A204.1 (cell line): Measurements from ENCODE around the gene POLK.
"Not testable (repeated sequence)": the region's sequence is repeated elsewhere in the genome, so short reads cannot be mapped to it uniquely, and the experiment has no call there.

Experiments used
- FAIRE-seq: peaks from 2 replicates; lab custom pipeline; 2012; peaks lifted over from hg19 to GRCh38; lab: Jason Lieb, UNC

The POLK gene

DNA sequence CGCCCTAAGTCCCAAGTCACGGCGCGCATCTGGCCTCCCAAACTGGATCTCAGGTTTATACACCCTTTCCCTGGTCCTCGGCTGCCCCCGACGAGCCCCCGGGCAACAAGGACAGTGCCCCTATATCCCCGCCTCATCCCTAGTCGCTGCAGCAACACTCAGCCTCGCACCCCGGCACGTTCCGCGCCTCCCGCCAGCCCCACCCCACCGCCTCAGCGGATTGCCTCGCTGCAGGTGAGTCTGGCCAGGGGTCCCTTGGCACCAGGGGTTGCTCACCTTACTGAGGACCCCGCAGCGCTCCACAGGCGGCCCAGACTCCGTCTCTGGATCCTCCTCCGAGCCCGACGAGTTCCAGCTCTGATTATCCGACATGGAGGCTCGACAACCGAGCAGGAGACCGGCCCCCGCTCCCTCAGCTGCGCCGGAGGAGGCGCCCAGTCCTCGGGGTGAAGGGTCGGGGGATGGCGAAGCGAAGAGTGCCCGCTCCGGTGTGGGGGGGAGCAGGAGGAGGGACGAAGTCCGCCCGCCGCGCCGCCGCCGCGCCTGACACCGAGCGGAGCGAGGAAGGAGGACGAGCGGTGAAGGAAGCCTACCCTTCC is 756 bp upstream of the POLK start:
- no peak for FAIRE-seq

DNA sequence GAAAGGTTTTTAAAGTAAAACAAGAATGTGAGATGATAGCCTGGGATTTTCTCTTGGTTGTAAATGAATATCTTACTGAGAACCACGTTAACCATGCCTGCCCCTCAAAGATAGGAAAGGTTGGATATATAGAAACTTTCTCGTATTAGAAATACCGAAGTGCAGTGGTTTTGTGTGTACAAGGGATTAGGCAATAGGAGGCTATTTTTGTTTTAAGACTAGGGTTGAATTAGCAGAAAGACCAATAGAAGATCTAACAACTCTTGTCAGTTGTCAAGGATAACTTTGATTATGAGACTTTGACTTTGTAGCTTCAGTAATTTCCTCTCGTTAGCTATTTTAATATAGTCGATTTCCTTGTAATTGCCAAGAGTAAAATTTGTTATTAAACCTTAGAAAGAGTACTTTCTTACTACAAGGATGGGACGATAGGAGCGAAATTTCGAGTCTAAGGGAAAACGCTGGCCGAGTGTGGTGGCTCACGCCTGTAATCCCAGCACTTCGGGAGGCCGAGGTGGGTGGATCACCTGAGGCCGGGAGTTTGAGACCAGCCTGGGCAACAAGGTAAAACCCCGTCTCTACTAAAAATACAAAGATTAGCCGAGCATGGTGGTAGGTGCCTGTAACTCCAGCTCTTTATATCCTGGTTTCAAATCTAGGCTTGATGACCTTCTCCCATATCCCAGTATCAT is 838 bp downstream of the POLK start:
- FAIRE-seq = no peak

DNA sequence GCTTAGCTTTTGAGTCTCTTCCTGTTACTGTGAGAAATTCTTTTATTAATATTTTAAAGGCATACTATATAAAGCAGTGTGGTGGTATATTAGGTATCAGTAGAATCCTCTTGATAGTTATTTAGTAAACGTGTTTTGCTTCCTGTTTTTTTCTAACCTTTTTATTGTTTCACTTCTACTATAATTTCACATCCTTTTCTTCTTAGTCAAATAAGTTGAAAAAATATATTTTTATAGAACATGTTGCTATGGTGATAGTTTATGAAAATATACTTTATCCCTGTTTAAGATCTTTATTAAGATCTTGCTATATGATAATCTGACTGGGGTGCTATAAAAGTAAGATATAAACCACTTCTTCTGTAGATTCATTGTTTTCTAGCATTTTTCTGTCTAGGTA is 2.1 kb downstream of the POLK start:
- peak; percentile 64 for FAIRE-seq

- no peak for FAIRE-seq
Observed at GRCh38 chr5:75514323-75514722, 2.6 kb downstream of the POLK start.

DNA sequence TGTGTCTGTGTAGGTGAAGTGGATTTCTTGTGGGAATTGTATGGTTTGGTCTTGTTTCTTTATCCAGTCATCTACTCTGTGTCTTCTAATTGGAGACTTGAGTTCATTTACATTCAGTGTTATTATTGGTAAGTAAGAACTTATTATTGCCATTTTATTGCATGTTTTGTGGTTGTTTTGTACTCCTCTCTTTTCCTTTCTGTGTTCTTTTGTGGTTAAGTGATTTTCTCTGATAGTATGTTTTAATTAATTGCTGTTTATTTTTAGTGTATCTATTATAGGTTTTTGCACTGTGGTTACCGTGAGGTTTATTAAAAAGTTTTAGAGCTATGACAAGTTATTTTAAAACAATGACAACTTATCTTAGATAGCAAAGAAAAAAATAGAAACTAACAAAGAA is 8.1 kb downstream of the POLK start:
- FAIRE-seq = no peak

DNA sequence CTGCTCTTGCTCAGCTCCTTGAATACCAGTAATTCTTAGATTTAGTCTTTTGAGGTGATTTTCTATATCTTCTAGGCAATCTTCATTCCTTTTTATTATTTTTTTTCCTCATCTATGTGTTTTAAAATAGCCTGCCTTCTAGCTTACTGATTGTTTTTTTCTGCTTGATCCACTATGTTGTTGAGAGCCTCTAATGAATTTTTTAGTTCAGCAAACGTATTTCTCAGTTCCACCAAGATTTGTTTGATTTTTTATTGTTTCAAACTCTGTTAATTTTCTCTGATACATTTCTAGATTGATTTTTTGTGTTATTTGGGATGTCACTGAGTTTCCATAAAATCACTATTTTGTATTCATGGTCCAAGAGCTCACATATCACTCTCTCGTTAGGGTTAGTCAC is 9.5 kb downstream of the POLK start:
- FAIRE-seq = no peak

- FAIRE-seq = no peak
Observed at GRCh38 chr5:75522025-75522424, 10.3 kb downstream of the POLK start.

DNA sequence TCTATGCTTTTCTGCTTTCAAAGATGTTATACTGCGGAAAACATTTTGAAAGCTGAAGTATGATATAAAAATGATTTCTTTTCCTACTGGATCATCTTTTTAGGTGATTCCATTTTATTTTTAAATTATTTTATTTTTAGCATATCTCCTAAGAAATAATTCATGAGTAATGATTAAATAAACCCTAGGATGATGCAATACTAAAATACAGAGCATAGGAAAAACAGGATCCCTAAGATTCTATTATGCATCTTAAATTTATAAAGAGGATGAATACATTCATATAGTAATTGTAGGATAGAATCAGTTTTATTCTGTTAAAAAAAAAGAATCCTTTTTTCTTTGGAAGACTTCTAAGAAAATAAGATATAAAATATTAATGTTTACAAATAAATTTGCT is 10.9 kb downstream of the POLK start:
- FAIRE-seq = peak; percentile 32

DNA sequence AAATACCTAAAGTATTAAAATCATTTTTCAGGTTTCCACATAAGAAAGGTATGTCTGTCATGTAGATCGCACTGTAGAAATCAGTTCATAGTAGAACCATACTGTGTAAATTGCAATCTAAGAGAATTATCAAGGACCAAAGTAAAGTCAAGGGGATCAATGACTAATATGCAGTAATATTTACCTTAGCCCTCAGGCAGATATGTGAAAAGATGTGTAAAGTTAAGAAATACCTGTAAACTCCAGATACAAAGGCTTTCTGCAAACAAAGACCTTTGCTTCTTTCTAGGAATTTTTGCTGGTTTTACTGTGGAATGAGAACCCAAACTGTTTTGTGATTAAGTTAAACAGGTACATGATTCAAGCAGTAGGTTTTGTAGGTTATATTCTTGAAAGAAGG is 11.6 kb downstream of the POLK start:
- FAIRE-seq = no peak

- no peak for FAIRE-seq
Observed at GRCh38 chr5:75524071-75524470, 12.4 kb downstream of the POLK start.

DNA sequence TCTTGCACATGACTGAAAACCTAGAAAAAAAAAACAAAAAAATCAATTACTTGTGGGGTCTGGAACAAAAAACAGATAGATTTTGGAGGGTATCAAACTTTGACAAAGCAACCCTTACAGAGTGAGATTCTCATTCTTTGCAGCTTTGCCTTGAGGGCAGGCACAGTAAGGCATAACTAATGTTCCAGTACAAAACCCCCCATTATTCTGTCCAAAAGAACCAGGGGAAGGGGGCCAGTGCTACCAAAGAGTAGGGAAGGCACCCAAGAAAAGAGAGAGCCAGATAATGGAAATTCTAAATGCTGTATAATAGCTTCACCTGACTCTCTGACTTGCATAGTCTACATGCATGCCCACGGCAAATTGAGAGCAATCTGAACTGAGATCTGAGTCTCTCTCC is 12.9 kb downstream of the POLK start:
- FAIRE-seq = no peak

GRCh38 chr5:75525344-75525743 is 13.7 kb downstream of the POLK start:
- no peak for FAIRE-seq

DNA sequence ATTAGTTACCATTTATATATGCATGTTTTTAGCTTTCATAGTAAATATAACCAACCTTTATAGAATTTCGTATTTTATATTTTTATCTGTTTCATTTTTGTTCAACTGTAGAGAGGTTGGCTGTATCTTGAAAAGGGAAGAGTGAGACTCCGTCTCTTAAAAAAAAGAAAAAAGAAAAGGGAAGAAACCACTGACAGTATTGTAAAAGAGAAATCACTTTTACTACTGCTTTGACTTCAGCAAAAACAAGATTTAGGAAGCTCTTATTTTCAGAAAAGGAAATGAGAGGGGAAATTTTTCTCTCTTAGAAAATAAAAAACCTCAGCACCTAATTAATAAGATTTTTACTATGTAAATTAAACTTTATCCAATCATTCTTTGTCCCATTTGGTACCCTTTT is 14.4 kb downstream of the POLK start:
- FAIRE-seq = no peak

DNA sequence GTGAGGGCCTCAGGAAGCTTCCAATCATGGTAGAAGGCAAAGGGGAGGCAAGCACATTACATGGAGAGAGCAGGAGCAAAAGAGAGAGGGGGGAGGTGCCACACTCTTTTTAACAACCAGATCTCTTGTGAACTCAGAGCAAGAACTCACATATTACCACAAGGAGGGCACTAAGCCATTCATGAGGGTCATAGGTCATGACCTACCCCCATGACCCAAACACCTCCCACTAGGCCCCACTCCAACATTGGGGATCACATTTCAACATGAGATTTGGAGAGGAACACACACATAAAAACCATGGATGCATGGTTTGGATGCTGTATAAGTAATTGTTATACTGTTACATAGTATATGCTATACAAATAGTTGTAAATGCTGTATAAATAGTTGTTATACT is 17.5 kb downstream of the POLK start:
- FAIRE-seq = no peak

- FAIRE-seq = no peak
Observed at GRCh38 chr5:75532190-75532589, 20.5 kb downstream of the POLK start.

- FAIRE-seq = not testable (repeated sequence)
Observed at GRCh38 chr5:75533716-75534115, 22.0 kb downstream of the POLK start.

GRCh38 chr5:75534734-75535133 is 23.0 kb downstream of the POLK start:
- no peak for FAIRE-seq

DNA sequence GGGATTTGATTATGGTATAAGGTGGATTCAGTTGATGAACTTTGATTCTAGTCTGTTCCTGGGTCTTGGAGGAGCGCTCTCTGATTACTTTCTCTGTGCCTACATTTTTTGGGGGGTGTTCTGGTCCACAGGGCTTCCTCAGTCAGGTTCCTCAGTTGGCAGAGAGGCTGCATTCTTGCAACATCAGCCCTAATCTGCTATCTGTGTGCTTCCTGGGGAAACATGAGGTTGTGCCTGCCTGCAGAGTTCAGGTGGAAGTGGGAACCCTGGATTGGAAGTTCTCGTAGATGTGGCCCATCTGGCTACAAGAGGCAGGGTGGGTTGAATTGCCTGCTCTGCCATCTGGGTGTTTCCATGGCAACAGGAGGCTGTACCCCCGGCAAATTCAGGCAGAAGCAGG is 24.5 kb downstream of the POLK start:
- FAIRE-seq = no peak

GRCh38 chr5:75536694-75537360 is 25.1 kb downstream of the POLK start:
- FAIRE-seq = no peak

GRCh38 chr5:75538211-75538610 is 26.5 kb downstream of the POLK start:
- FAIRE-seq = peak; percentile 29

- FAIRE-seq = no peak
Observed at GRCh38 chr5:75545131-75545530, 33.4 kb downstream of the POLK start.

DNA sequence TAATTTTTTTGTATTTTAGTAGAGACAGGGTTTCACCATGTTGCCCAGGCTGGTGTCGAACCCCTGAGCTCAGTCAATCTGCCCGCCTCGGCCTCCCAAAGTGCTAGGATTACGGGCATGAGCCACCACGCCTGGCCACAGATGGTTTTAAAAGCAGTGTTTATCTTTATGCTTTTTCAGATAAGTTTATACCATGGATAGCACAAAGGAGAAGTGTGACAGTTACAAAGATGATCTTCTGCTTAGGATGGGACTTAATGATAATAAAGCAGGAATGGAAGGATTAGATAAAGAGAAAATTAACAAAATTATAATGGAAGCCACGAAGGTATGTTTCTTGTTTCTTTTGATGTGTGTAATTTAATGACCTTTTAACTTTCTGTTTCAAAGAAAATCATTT is 35.1 kb downstream of the POLK start:
- FAIRE-seq = no peak

GRCh38 chr5:75547812-75548211 is 36.1 kb downstream of the POLK start:
- FAIRE-seq = no peak

GRCh38 chr5:75550597-75550996 is 38.9 kb downstream of the POLK start:
- no peak for FAIRE-seq
